HEK293T (cell line): ENCODE results near the gene DZANK1.
A peak's percentile ranks its signal among the peaks of the same experiment; 100 is the strongest.
"Not testable (repeated sequence)": the region's sequence is repeated elsewhere in the genome, so short reads cannot be mapped to it uniquely, and the experiment has no call there.

ENCODE experiments used
- CTCF ChIA-PET: fragments of 350-600 bp; formaldehyde crosslinking; extraction: SDS; loops from one replicate; lab custom pipeline; 2021; ENCODE audit warnings: antibody characterized with exemption, inconsistent platforms; lab: Yijun Ruan, JAX
- POLR2A ChIA-PET: fragments of 350-600 bp; formaldehyde crosslinking; extraction: SDS; loops from one replicate; lab custom pipeline; 2020; ENCODE audit warnings: antibody characterized with exemption, inconsistent platforms; lab: Yijun Ruan, JAX
- DNase-seq: peaks from one replicate; pipeline ENCODE4 v3.0.0; 2012; ENCODE audit warnings: mixed read lengths; ENCODE audit errors: extremely low spot score
- ARNT ChIP-seq: fragments of 450-650 bp; IDR thresholded peaks from 2 replicates; pipeline ENCODE4 v1.6.1; 2017; ENCODE audit warnings: mild to moderate bottlenecking
- BHLHE40 ChIP-seq: fragments of 450-650 bp; IDR thresholded peaks from 2 replicates; pipeline ENCODE4 v1.6.1; 2016; ENCODE audit warnings: mild to moderate bottlenecking, moderate library complexity, borderline replicate concordance
- CTBP1 ChIP-seq: fragments of 450-650 bp; IDR thresholded peaks from 2 replicates; pipeline ENCODE4 v1.6.1; 2016; ENCODE audit warnings: borderline replicate concordance
- ELF4 ChIP-seq: fragments of 450-650 bp; IDR thresholded peaks from 2 replicates; pipeline ENCODE4 v1.6.1; 2017; ENCODE audit warnings: antibody characterized with exemption
- FOXA1 ChIP-seq: fragments of 450-650 bp; IDR thresholded peaks from 2 replicates; pipeline ENCODE4 v1.6.1; 2016; ENCODE audit warnings: mild to moderate bottlenecking
- FOXK2 ChIP-seq: fragments of 450-650 bp; IDR thresholded peaks from 2 replicates; pipeline ENCODE4 v1.6.1; 2016; ENCODE audit warnings: mild to moderate bottlenecking
- FOXM1 ChIP-seq: fragments of 450-650 bp; IDR thresholded peaks from 2 replicates; pipeline ENCODE4 v1.6.1; 2017; ENCODE audit warnings: mild to moderate bottlenecking, borderline replicate concordance
- HDGF ChIP-seq: fragments of 450-650 bp; IDR thresholded peaks from 2 replicates; pipeline ENCODE4 v1.6.1; 2017; ENCODE audit warnings: antibody characterized with exemption, borderline replicate concordance
- L3MBTL2 ChIP-seq: fragments of 450-650 bp; conservative IDR thresholded peaks from 2 replicates; pipeline ENCODE4 v1.6.1; 2016; ENCODE audit warnings: mild to moderate bottlenecking
- LEF1 ChIP-seq: fragments of 450-650 bp; IDR thresholded peaks from 2 replicates; pipeline ENCODE4 v1.6.1; 2017; ENCODE audit warnings: mild to moderate bottlenecking, borderline replicate concordance
- NFRKB ChIP-seq: fragments of 450-650 bp; IDR thresholded peaks from 2 replicates; pipeline ENCODE4 v1.6.1; 2016; ENCODE audit warnings: mild to moderate bottlenecking, moderate library complexity
- SP1 ChIP-seq: fragments of 450-650 bp; IDR thresholded peaks from 2 replicates; pipeline ENCODE4 v1.6.1; 2017
- SUZ12 ChIP-seq: fragments of 450-650 bp; IDR thresholded peaks from 2 replicates; pipeline ENCODE4 v1.6.1; 2016; ENCODE audit warnings: mild to moderate bottlenecking
- TARDBP ChIP-seq: fragments of 450-650 bp; IDR thresholded peaks from 2 replicates; pipeline ENCODE4 v1.6.1; 2016
- ZNF384 ChIP-seq: fragments of 450-650 bp; IDR thresholded peaks from 2 replicates; pipeline ENCODE4 v1.6.1; 2016
- TF ChIP-seq, protein P1 (sequence below): fragments of 450-650 bp; IDR thresholded peaks from 2 replicates; pipeline ENCODE4 v1.6.1; 2016

Gene DZANK1

DNA sequence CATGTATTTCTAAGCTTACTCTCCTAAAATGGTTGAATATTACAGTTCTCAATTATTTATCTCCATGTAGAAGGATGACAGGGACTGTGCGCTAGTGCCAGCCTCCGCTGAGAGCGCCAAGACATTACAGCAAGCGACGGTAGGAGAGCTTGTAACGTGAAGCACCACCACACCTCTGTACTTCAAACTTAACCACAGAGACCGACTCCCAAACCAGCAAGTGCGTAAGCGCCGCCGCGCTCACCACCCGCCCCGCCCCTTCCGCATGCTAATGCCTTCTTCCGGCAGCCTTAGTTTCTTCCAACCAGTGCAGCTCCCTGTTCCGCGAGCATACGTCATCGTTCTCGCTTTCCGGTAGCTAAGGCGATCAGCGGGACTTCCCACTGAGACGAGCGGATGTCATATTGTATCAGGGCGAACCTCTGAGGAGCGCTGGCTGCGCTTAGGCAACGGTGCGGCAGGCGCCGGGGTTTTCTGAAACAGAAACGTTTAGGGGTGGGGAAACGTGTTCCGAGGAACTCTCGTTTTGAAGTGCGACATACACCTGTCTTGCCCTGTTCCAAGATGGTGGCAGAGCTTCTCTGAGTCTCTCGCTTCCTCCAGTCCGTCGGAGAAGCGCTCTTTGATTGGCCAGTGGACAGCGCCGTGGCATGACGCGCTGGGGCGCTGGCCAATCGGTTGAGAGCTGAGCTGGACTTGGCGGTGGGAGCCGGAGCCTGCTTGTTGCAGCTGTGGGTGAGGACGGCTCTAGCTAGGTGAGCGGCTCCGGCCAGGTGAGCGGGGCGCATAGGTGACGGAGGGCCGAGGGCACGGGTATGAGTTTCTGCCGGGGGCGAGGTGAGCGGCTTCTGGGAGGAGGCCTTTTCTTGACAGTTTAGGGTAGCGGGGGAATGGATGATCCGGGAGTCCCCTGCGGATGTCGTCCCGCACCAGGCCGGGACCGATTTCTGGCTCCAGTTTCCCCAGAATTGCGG is 40.7 kb upstream of the DZANK1 start, which contains the start of gene SEC23B:
Gene SEC23B (plus strand): TSS at position 723 of the 974 bp plus-strand sequence. CDS start 2,896 bp downstream, outside the sequence.
- peak; percentile 92 for DNase-seq
- ChIA-PET POLR2A (interaction anchor here (0.7 to 3.2 kb wide), 25 partner anchors 8 to 977 kb away, joined by 3 to 113 read pairs (median 5); partner anchors contain the start of genes BFSP1, DZANK1, POLR3F and RBBP9), CTCF (interaction anchor here (1.2 kb wide), 1 partner anchor 10 kb away, joined by 6 read pairs; the partner anchor contains the start of gene RBBP9)
- TF ChIP-seq NFRKB, result peak; percentile 57; the same call in 1 of the 2 replicates
- TF ChIP-seq BHLHE40, result no peak
- TF ChIP-seq, protein P1, sequence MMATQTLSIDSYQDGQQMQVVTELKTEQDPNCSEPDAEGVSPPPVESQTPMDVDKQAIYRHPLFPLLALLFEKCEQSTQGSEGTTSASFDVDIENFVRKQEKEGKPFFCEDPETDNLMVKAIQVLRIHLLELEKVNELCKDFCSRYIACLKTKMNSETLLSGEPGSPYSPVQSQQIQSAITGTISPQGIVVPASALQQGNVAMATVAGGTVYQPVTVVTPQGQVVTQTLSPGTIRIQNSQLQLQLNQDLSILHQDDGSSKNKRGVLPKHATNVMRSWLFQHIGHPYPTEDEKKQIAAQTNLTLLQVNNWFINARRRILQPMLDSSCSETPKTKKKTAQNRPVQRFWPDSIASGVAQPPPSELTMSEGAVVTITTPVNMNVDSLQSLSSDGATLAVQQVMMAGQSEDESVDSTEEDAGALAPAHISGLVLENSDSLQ, result peak; percentile 59; the same call in 1 of the 2 replicates
- peak; percentile 42 for TF ChIP-seq ELF4
- TF ChIP-seq ARNT, result no peak
- TF ChIP-seq L3MBTL2, result peak; percentile 52

DNA sequence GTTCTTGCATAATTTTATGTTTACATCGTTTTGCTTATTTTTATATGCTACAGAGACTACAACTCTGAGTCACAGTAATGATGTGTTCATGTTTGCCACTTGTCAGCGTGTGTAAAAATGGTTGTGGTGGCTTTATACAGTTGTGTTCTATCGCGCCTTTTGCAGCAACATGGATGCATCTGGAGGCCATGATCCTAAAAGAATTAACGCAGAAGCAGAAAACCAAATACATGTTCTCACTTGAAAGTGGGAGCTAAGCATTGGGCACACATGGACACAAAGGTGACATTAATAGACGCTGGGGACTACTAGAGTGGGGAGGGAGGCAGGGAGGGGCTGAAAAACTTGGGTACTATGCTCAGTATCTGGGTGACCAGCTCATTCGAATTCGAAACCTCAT is 39.9 kb upstream of the DZANK1 start:
- no peak for DNase-seq
- TF ChIP-seq SUZ12 (no peak), BHLHE40 (no peak), LEF1 (no peak), ELF4 (no peak), CTBP1 (no peak), FOXM1 (no peak), NFRKB (no peak), FOXK2 (no peak)
- ChIA-PET CTCF (interaction anchor here (1.2 kb wide), 1 partner anchor 10 kb away, joined by 6 read pairs; the partner anchor contains the start of gene RBBP9), POLR2A (interaction anchor here (0.9 to 3.2 kb wide), 20 partner anchors 9 to 976 kb away, joined by 3 to 113 read pairs (median 6); partner anchors contain the start of genes BFSP1, DZANK1, POLR3F and RBBP9)

DNA sequence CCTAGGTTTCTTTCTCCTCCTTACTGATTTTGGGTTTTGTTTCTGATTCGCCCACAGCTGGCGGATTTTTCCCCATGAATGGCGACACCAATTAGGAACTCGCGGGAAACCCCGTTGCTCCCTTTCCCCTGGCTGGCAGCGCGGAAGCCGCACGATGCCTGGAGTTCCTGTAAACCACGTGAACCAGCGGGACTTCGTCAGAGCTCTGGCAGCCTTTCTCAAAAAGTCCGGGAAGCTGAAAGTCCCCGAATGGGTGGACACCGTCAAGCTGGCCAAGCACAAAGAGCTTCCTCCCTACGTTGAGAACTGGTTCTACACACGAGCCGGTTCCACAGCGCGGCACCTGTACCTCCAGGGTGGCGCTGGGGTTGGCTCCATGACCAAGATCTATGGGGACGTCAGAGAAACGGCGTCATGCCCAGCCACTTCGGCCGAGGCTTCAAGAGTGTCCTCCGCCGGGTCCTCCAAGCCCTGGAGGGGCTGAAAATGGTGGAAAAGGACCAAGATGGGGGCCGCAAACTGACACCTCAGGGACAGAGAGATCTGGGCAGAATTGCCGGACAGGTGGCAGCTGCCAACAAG is 37.7 kb upstream of the DZANK1 start:
- no peak for DNase-seq
- CTCF ChIA-PET, result no interaction called here
- no peak for TF ChIP-seq BHLHE40
- TF ChIP-seq FOXM1, result no peak
- no peak for TF ChIP-seq HDGF
- no peak for TF ChIP-seq ZNF384
- no peak for TF ChIP-seq ELF4
- TF ChIP-seq, protein P1, result no peak
- no peak for TF ChIP-seq LEF1
- no peak for TF ChIP-seq TARDBP
- no peak for TF ChIP-seq NFRKB
- no peak for TF ChIP-seq SUZ12
- no peak for TF ChIP-seq CTBP1
- TF ChIP-seq FOXA1, result no peak
- no peak for TF ChIP-seq ARNT
- TF ChIP-seq SP1, result no peak
- TF ChIP-seq FOXK2, result no peak
- TF ChIP-seq L3MBTL2, result no peak
- POLR2A ChIA-PET, result interaction anchor here (1.0 kb wide), 1 partner anchor 8 kb away, joined by 5 read pairs; the partner anchor contains the start of gene RBBP9

DNA sequence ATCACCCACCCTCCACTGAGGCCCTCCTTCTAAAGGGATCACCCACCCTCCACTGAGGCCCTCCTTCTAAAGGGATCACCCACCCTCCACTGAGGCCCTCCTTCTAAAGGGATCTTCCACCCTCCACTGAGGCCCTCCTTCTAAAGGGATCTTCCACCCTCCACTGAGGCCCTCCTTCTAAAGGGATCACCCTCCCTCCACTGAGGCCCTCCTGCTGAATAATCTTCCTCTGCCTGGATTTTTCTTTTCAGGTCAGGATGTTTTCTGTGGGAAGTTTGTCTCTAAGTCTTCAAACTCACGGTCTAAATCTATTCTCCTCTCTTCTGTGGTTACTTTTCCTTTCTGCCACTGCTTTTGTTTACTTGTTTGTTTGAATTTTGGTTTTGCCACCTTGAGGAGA is 34.8 kb upstream of the DZANK1 start:
- DNase-seq, CTCF ChIA-PET, POLR2A ChIA-PET: not testable (repeated sequence)

DNA sequence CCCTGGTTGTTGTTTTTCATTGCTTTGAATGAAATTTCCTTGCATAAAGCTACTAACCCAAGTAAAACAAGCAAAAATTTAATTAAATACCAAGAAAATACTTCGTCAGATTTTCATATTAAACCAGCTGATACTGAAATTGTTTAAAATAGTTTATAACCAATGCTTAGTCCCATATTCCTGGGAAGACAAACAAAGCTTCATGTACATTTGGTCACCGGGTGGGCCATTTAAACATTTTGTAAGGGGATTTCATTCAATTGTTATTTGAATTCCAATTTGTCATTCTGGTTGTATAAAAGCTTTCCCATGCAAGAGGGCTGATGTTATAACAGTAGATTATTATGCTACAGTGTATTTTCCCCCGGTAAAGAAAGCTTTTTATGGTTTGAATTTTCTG is 30.8 kb upstream of the DZANK1 start:
- ChIA-PET CTCF (interaction anchor here (0.6 to 1.5 kb wide), 2 partner anchors 9 to 955 kb away, joined by 3 to 6 read pairs; no protein-coding TSS in a partner anchor), POLR2A (interaction anchor here (0.8 to 4.5 kb wide), 8 partner anchors 10 to 97 kb away, joined by 3 to 113 read pairs (median 4); partner anchors contain the start of genes DZANK1, POLR3F, SEC23B and SMIM26)
- no peak for TF ChIP-seq ELF4
- TF ChIP-seq ARNT, result no peak
- no peak for TF ChIP-seq CTBP1
- no peak for TF ChIP-seq BHLHE40
- TF ChIP-seq HDGF, result no peak
- TF ChIP-seq FOXA1, result no peak
- no peak for TF ChIP-seq TARDBP
- TF ChIP-seq L3MBTL2, result no peak
- no peak for TF ChIP-seq FOXK2
- TF ChIP-seq NFRKB, result no peak
- no peak for TF ChIP-seq SUZ12
- no peak for TF ChIP-seq SP1
- TF ChIP-seq, protein P1, result no peak
- TF ChIP-seq ZNF384, result no peak
- no peak for TF ChIP-seq FOXM1
- no peak for TF ChIP-seq LEF1
- DNase-seq, result no peak
